Liver (tissue), 3 donors: ENCODE measurements around the gene KRTAP15-1.

Source experiments
- CTCF ChIP-seq: fragments of 150-350 bp; IDR thresholded peaks from 2 replicates; pipeline ENCODE4 v1.5.1; 2017; ENCODE audit warnings: improper control_type of control experiment, low read depth, low read length; ENCODE audit not compliant: missing input control
- JUND ChIP-seq, 2 donors: IDR thresholded peaks; 2 replicates each; pipeline ENCODE4 v1.6.1; 2016; ENCODE audit warnings: antibody characterized with exemption in 2 of 2
- TAF1 ChIP-seq: conservative IDR thresholded peaks from 2 replicates; pipeline ENCODE4 v1.6.1; 2016; ENCODE audit warnings: antibody characterized with exemption, mild to moderate bottlenecking
- donor health status: healthy.
- donor health status: healthy.

GRCh38 chr21:30391492-30392025 lies 48.5 kb upstream of the KRTAP15-1 start:
- TF ChIP-seq JUND (IDR thresholded peaks at IDR 0.05) = no peak
- no peak for TF ChIP-seq CTCF
- TF ChIP-seq TAF1 = no peak
